Measurements from ENCODE around the gene PCED1A. TPM values are rescaled to one million over a fixed set of nuclear protein-coding genes. Genes with fewer than 3 reads are reported as not detected.
"Not testable (repeated sequence)": the region's sequence is repeated elsewhere in the genome, so short reads cannot be mapped to it uniquely, and the experiment has no call there.

The PCED1A gene
- total RNA-seq, 1 donor from 2014 or later, result 44.3 TPM

DNA sequence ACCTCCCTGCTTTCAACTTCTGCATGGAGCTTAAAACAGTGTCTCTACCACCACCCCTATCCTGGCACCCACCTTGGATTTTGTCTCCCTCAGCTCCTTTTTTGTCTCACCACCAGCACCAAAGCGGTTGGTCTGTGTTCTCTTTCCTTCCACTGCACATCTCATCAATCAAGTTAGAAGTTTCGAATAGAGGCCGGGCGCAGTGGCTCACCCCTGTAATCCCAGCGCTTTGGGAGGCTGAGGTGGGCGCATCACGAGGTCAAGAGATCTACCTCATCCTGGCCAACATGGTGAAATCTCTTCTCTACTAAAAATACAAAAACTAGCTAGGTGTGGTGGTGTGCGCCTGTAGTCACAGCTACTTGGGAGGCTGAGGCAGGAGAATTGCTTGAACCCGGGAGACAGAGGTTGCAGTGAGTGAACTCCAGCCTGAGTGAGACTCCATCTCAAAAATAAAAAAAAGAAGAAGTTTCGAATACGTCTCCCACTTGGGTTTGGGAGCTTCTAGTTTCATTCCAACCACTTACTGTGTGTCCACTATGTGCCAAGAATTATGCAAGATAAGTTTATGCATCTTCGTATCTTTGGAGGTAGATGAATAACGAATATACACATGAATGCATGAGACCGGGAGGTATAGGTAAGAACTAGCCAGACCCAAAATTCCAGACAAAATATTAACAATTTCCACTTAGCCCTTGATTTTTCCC is 5.9 kb downstream of the PCED1A start:
- no peaks in the 10 kb centered on the region for H3K9me3 ChIP-seq
- peaks cover 3% of the 10 kb centered on the region for H3K4me1 ChIP-seq
- intact Hi-C loops (cut with DNase I), result no loop called here
- ATAC-seq, result no peak
- DNase-seq, result no peak
- peaks cover 5% of the 10 kb centered on the region for H3K36me3 ChIP-seq
- H3K27ac ChIP-seq, result no peak overlapping the region
- H3K4me3 ChIP-seq, result no peak overlapping the region
- TF ChIP-seq, protein P1, sequence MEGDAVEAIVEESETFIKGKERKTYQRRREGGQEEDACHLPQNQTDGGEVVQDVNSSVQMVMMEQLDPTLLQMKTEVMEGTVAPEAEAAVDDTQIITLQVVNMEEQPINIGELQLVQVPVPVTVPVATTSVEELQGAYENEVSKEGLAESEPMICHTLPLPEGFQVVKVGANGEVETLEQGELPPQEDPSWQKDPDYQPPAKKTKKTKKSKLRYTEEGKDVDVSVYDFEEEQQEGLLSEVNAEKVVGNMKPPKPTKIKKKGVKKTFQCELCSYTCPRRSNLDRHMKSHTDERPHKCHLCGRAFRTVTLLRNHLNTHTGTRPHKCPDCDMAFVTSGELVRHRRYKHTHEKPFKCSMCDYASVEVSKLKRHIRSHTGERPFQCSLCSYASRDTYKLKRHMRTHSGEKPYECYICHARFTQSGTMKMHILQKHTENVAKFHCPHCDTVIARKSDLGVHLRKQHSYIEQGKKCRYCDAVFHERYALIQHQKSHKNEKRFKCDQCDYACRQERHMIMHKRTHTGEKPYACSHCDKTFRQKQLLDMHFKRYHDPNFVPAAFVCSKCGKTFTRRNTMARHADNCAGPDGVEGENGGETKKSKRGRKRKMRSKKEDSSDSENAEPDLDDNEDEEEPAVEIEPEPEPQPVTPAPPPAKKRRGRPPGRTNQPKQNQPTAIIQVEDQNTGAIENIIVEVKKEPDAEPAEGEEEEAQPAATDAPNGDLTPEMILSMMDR (IDR thresholded peaks at IDR 0.05), result no peak
- H3K27me3 ChIP-seq, result no peaks in the 10 kb centered on the region

DNA sequence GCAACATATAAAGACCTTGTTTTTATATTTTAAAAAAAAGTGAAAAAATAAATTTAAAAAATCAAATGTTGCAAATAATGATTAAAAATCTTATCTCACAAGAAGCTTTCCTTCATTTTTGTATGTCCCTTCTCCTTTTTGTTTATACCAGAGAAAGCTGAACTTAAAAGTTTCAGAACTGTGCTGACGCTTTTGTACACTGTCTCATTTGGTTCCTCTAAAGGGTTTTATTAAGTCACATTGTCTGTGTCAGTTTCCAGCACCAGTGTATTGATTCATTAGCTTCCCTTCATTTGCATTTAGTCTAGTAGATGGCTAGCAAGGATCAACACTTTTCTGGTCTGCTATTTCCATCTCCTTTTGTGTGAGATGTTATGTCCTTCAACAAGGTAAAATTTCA is 6.7 kb downstream of the PCED1A start:
- no peak overlapping the region for H3K27ac ChIP-seq
- H3K4me1 ChIP-seq, result no peaks in the 10 kb centered on the region
- peaks cover 5% of the 10 kb centered on the region for H3K36me3 ChIP-seq
- H3K9me3 ChIP-seq, result no peaks in the 10 kb centered on the region
- TF ChIP-seq, protein P1 (IDR thresholded peaks at IDR 0.05), result no peak
- H3K4me3 ChIP-seq, result no peak overlapping the region
- ATAC-seq, result no peak
- intact Hi-C loops (cut with DNase I), result no loop called here
- no peak for DNase-seq
- no peaks in the 10 kb centered on the region for H3K27me3 ChIP-seq

DNA sequence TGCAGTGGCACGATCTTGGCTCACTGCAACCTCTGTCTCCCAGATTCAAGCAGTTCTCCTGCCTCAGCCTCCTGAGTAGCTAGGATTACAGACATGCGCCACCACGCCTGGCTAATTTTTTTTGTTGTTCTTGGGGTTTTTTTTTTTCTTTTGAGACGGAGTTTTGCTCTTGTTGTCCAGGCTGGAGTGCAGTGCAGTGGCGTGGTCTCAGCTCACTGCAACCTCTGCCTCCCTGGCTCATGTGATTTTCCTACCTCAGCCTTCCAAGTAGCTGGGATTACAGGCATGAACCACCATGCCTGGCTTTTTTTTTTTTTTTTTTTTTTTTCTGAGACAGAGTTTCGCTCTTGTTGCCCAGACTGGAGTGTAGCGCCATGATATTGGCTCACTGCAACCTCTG is 9.2 kb downstream of the PCED1A start:
- H3K4me3 ChIP-seq; H3K4me1 ChIP-seq; intact Hi-C loops (cut with DNase I); H3K27ac ChIP-seq; DNase-seq; H3K9me3 ChIP-seq; H3K36me3 ChIP-seq; ATAC-seq: not testable (repeated sequence)
- H3K27me3 ChIP-seq, result peaks cover 17% of the 10 kb centered on the region

DNA sequence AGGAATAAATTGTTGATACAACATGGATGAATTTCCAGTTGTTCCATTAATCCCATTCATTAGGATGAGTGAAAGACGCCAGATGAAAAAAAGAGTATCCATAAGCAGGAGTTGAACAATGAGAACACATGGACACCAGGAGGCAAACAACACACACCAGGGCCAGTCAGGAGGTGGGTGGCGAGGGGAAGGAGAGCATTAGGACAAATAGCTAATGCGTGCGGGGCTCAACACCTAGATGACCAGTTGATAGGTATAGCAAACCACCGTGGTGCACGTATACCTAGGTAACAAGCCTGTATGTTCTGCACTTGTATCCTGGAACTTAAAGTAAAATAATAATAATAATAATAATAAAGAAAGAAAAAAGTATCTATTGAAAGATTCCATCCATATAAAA is 11.1 kb downstream of the PCED1A start:
- intact Hi-C loops (cut with DNase I), result no loop called here
- Histone ChIP-seq H3K4me3 (no peak overlapping the region), H3K9me3 (no peaks in the 10 kb centered on the region), H3K36me3 (no peaks in the 10 kb centered on the region), H3K27me3 (peaks cover 22% of the 10 kb centered on the region), H3K27ac (no peak overlapping the region), H3K4me1 (no peaks in the 10 kb centered on the region)
- DNase-seq (no peak), ATAC-seq (no peak)
- TF ChIP-seq, protein P1 (IDR thresholded peaks at IDR 0.05), result no peak

DNA sequence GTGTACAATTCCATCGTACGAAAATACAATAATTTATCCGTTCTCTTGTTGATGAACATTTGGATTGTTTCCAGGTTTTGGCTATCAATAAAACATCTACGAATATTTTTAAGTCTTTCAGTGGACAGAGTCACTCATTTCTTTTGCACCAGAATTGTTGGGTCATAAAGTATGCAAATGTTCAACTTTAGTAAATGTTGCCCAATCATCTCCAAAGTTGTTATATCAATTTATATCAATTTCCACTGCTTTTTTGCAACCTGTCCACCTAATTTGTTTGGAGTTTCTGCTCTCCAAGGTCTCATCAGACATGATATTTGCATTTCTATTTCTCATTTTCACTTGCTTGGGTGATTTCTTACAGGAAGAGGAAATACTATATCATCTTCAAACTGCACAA is 13.8 kb downstream of the PCED1A start:
- ATAC-seq (no peak), DNase-seq (no peak)
- Histone ChIP-seq H3K27me3 (peaks cover 27% of the 10 kb centered on the region), H3K27ac (no peak overlapping the region), H3K4me3 (no peak overlapping the region), H3K36me3 (no peaks in the 10 kb centered on the region), H3K9me3 (no peaks in the 10 kb centered on the region), H3K4me1 (no peaks in the 10 kb centered on the region)
- TF ChIP-seq, protein P1 (IDR thresholded peaks at IDR 0.05), result no peak
- intact Hi-C loops (cut with DNase I), result no loop called here

DNA sequence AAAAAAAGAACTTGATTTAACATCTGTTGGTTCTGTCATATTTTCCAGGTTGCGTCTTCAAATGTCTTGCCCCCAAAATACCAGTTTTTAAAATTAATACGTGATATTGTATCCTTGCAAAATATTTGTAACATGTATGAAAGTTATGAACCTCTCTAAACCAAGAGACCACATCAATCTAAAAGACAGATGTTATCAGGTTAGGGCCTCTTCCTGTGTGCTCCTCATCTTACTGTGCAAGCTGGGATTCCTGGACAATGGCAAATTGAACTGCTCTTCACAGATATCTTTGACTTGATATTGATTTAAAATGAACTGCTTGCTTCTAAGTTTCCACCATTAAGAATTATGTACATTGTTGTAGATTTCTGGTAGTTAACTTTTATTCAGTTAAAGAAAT is 14.7 kb downstream of the PCED1A start:
- Histone ChIP-seq H3K9me3 (no peaks in the 10 kb centered on the region), H3K4me1 (no peaks in the 10 kb centered on the region), H3K27me3 (peaks cover 34% of the 10 kb centered on the region), H3K27ac (no peak overlapping the region), H3K4me3 (no peak overlapping the region), H3K36me3 (no peaks in the 10 kb centered on the region)
- TF ChIP-seq, protein P1 (IDR thresholded peaks at IDR 0.05), result no peak
- ATAC-seq (no peak), DNase-seq (no peak)
- intact Hi-C loops (cut with DNase I), result no loop called here

Data from upper lobe of right lung (tissue), 1 donor.